HG02763 (cell line): ENCODE results near the gene ECM1.
A peak's percentile ranks its signal among the peaks of the same experiment; 100 is the strongest.

ENCODE experiments used
- ATAC-seq: cut with Tn5 transposase; IDR thresholded peaks from one replicate; pipeline ENCODE4 v1.9.1; 2021; ENCODE audit warnings: mild to moderate bottlenecking, moderate library complexity; ENCODE audit not compliant: unreplicated experiment

ECM1 gene

DNA sequence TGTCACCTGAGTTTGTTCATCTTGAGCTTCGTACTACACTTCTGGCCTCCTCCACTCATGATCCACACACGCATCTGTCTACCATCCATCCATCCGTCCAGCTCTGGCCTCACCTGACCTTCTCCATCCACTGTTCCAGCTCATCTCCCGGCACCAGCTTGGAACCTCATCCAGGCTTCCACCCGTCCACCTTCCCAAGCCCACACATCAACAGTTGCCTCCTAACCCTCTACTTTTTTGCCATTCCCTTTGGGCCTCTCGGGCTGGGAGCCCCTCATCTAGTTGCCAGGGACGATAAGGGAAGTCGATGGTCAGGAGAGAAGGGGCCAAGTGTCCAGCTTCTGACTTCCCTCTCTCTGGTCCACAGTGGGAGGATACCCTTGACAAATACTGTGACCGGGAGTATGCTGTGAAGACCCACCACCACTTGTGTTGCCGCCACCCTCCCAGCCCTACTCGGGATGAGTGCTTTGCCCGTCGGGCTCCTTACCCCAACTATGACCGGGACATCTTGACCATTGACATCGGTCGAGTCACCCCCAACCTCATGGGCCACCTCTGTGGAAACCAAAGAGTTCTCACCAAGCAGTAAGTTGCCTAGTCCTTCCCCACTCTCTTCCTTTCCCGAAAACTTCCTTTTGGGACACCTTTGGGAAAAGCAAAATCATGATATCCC is 4.2 kb downstream of the ECM1 start:
- no peak for ATAC-seq

DNA sequence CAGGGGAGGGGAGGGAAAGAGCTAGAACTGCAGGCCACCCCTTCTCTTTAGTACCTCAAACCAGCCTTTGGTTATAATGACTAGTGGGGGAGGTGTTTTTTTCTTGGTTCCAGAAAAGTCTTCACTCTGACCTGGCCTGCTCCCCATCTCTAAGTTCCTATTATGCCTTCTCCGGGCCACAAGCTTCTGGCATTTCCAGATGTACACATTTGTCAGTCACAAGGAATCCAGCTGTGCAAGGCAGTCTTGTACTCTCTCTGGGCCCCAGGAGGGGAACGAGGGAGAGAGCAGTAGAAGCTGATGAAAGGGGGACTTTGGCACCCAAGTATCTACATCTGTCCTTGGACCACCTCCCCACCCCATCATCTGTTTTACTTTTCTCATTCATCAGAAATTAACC is 4.9 kb downstream of the ECM1 start:
- no peak for ATAC-seq

DNA sequence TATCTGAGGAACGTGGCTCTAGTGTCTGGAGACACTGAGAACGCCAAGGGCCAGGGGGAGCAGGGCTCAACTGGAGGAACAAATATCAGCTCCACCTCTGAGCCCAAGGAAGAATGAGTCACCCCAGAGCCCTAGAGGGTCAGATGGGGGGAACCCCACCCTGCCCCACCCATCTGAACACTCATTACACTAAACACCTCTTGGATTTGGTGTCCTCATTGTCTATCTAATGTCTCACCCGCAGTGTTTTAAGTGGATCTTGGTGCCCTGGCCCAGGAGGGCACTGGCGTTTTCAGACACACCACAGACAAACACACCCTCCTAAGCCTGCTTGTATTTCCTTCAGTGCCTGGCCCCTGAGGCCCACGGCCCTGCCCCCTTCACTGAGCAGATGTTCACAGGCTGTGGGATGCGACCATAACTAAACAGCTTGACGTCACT is 5.5 kb downstream of the ECM1 start:
- no peak for ATAC-seq

DNA sequence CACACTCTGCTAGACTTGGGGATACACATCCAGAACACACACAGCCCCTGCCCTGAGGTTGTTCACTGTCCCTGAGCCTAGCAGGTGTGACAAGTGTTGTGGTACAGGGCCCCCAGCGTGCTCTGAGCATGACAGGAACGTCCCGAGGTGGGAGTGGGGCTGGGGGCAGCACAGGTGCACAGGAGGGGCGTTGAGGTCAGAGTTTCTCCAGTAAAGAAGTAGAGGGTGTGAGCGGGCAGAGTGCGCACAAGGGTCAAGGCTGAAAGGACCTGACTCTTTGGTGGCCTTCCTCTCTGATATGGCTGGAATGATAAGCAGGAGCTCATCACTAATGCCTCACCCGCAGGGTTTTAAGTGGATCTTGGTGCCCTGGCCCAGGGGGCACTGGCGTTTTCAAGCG is 6.4 kb downstream of the ECM1 start:
- no peak for ATAC-seq

DNA sequence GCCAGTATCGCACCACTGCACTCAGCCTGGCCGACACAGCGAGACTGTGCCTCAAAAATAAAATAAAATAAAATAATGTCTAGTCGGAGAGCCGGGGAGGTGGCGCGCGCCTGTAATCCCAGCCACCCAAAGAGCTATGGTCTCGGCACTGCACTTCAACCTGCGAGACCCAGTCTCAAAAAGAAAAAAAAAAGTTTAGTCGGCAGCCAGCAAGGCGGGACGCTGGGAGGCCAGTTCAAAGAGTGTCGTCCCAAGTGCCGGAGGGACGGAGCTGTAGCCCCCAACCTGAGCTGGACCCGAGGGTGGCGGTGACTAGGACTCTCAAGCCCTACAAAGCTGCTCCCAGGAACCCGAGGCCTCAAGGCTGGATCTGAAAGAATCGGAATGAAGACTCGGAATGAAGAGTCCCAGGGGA is 7.0 kb downstream of the ECM1 start:
- ATAC-seq: peak; percentile 7

DNA sequence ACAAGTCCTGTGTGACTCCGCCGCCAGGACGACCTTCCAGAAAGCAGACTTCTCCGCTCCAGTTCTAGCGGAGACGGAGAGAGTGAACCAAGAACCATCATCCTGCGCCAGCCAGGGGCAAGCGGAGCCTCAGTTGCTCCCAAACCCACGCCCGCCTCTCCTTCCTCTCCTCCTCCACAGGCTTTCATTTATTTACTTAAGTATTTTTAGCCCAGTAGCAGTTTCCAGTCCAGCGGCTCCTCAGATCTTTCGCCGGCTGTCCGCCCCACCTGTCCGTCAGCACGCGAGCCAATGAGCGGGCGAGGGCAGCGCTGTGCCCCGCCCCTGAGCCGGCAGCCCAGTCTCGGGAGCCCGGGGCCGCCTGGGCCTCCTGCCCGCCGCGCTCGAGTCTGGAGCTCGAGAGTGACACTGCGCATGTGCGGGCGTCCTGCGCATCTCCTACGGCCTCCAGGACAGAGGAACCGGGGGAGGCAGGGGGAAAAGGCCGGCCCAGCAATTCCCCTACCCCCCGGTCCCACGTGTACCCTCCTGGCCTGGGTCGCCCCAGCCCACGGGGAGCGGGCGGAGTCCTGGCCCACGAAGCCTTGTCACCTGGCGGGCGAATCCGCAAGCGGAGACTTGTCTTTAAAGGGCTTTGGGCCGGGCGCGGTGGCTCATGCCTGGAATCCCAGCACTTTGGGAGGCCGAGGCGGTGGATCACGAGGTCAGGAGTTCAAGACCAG is 7.6 kb downstream of the ECM1 start, which contains the start of gene FALEC:
Gene FALEC, plus strand, starts transcription at position 425 of the 722 bp plus-strand sequence.
- peak; percentile 98 for ATAC-seq

DNA sequence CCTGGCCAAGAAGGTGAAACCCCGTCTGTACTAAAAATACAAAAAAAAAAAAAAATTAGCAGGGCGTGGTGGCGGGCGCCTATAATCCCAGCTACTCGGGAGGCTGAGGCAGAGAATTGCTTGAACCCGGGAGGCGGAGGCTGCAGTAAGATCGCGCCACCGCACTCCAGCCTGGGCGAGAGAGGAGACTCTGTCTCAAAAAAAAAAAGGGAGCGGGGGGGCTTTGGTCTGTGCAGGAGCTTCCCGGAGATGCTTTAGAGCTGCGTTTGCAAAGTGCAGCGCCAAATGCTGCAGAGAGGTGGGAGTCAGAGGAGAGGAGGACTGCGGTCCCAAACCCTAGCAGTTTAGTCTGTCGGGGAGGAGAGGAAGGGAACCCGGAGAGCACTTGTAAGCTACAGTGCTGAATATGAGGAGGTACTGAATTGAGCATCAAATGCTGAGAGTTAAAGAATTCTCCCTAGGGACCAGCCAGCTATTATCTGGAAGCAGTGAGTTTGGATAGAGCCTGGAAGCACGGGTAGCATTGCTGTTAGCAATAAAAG is 8.2 kb downstream of the ECM1 start:
- ATAC-seq: no peak

DNA sequence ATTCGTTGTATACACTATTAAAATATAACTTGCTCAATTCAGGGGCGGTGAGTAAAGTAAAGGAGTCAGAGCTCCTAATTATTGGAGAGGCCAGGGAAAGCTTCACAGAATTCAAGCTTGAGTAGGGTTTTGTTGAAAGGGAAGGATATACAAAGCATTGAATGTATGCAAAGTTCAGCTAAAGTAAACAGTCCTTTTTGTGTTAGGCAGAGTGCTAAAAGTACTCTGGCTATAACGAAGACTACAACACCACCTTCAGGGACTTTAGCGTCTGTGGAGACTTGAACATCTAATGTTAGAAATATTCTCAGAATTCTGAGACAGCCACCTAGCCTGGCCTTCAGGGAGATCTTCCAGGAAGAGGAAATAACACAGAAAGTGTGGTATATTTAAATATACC is 8.7 kb downstream of the ECM1 start:
- no peak for ATAC-seq

DNA sequence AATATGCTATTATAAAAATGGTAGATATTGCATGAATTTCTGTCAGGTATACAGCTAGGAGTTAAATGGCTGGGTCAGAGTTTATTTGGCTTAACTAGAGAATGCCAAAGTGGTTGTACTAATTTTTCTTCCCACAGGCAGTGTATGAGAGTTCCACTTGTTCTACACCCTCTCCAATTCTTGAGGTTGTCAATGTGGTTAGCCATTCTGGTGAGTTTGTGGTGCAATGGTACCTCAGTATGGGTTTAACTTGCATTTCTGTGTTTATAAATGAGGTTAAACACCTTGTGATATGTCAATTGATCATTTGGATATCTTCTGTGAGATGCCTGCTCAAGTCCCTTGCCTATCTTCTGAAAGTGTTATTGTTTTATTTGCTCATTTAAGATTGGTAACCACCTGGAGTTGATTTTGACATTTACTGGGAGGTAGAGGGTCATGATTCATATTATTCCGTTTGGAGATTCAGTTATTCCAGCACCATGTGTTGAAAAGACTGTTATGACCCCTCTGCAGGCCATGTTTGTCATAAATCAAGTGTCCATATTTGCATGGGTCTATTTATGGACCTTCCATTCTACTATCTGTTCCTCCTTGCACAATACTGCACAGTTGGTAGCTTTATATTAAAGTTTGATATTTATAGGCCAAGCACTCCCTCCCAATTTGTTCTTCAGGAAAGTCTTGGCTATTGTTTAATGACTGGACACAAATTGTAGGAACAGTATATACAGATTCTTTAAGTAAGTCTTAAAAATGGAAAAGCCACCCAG is 13.5 kb downstream of the ECM1 start:
- ATAC-seq: no peak

DNA sequence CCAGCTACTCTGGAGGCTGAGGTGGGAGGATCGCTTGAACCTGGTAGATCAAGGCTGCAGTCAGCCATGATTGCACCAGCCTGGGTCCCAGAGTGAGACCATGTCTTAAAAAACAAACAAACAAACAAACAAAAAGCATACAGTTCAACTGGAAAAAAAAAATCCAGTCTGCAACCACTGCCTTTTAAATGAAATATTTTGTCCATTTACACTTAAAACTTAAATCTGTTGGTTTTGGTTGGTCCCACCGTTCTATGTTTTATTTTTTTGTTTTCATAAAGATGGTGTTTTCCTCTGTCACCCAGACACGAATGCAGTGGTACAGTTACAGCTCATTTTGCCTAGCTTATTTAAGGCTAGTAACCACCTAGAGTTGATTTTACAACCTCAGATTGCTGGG is 17.4 kb downstream of the ECM1 start:
- ATAC-seq: no peak

DNA sequence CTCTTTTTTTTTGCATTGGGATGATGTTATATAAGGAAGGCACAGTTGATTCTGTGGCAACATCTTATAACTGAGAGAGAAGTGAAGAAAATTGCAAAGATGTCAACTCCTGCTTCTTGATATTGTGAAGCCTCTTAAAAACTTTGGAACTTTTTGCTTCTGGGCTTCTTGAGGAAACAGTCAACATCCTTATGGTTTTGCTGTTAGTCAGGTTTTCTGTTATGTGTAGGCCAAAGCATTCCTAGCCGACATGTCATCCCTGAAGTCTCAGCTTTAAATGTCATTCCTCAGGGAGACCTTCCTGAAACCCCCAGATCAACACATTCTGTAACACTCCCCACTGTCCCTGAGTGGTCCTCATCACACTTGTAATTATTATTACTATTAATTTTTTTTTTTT is 20.3 kb downstream of the ECM1 start:
- no peak for ATAC-seq

DNA sequence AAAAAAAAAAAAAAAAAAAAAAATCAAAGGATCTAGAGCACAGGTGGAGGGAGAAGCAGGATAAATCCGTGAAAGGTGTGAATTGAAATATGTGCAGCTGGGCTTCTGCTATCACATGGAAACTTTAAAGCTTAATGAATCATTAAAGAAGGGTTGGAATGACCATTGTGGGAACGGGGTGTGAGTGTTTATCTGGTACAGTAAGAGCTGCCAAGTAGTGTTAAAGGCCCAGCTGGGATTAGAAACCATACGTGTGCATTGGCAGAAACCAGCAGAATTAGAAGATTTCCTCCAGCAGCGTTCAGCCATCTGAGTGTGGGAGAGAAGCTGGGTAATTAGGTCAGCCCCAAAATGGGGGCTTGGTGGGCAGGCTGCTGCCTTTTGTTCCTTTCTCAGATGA is 21.1 kb downstream of the ECM1 start:
- ATAC-seq: no peak

DNA sequence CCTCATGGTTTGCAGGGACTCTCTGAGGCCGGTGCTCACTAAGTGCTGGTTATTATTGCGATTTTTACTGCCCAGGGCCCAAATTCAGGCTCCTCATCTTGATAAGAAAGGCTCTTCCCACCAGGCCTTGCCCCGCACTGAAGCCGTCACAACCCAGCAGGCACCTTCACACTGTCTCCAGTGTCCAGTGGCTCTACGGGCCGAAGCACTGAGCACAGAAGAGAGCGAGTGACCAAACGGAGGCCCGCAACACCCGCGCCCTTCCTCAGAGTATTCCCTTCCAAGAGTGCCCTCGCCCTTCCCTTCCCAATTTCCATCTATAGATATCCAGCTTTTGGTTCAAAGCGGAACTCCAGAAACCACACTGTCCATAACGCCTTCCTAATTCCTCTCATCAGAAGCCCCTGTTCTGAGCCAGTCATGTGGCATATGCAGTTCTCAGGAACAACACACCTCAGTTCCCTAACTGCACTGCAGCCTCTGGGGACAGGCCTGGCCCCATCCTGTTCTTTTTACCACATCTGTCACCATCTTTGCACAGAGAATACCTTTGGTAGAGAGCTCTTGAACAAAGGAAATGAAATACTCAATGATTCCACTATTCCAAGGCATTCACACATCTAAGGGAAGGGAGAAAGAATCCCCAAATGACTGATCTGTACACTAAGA is 22.7 kb downstream of the ECM1 start:
- no peak for ATAC-seq

DNA sequence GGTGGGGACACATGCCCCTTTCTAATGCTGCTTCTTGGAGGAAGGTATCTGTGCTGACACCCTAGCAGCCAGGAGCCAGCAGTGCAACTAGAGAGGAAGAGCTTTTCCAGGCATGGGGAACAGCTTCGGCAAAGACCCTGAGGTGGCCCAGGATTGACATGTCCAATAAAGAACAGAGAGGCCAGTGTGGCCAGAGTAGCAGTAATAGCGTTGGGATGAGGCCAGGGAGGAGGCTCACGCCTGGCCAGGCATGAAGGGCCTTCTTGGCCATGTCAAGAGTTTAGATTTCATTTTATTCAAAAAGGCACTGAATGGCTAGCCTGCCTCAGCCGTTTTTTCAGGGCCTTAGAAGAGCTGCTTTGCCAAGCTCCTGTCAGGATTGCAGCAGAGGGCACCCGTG is 25.0 kb downstream of the ECM1 start:
- no peak for ATAC-seq

DNA sequence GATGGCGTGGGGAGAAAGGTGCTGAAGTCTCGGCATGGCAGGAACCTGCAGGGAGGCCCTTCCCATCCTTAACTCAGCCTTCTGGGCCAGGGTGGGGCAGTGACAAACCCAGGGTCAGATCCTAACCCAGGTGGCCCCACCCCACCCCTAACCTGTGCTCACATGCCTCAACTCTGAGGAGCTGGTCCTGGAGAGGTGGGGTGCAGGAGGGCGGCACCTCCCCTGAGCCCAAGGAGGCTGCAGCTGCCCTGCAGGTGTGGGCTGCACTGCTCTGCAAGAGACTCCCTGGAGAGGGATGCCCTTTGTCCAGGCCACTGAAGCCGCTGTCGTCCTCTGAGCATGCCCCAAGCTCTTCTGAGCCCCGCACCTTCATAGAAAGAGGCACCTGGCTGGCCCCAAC is 26.1 kb downstream of the ECM1 start:
- ATAC-seq: no peak

DNA sequence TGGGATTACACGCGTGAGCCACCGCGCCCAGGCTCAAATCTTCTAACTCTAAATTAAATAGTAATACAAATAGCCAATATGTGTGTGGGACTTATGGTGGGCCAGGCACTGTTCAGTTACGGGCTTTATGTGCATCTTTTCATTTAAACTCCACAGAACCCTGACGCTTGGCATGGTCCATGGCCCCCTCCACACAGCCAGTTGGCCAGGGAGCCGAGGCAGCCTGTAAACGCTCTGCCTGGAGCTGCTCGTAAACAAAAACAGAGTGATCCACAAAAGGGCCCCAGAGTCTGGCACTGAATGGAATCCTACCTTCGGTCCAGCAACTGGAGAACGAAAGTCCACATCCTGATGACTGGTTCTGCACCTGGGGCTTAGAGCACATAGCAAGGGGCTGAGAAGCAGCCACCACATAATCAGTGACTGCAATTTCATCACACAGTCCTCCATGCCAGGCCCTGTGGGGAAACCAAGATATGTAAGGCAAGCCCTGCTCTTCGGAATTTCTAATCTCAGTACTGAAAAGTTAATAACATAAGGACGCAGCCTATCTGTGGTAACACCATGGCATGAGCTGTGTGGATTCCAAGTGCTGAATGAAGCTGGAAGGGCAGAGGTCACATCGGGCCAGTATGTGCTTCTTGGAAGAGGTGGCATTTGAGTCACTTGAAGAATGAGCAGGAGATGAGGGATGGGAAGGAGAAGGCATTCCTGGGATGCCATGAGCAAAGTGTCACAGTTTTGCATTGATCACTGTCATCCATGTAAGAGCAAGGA is 27.8 kb downstream of the ECM1 start:
- no peak for ATAC-seq

DNA sequence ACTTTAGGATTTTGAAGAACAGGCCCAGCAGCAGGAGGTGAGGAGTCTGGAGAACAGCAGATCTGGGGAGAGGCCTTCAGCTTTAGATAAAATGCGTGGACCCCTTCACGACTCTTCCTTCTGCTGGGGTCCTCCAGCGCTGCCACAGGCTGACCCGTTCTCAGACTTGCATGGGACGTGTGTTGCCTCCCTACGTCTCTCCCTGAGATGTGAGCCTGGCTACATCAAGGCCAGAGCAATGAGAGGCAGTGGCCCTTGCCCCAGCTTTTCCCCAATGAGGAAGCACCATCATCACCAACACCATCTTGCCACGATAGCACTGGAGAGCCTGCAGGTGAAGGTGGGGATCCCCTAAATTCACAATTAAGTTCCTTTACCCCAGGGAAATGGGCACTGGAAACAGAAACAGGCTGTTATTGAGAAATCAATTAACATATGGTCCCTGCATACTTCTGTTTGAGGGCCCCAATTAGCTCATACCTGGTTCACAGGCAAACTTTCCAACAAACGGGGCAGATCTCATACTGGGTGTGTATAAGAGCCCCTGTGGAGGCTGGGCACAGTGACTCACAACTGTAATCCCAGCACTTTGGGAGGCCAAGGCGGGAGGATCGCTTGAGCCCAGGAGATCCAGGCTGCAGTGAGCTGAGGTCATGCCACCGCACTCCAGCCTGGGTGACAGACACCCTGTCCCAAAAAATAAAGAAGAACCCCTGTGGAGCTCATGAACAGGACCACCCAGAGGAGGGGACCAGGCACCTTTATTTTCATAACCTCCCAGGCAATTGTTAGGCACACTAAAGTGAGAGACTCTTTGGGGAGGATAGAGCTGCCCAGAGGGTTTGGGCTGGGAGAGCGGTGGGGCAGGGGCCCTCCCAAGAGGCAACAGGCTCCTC is 29.2 kb downstream of the ECM1 start:
- no peak for ATAC-seq

DNA sequence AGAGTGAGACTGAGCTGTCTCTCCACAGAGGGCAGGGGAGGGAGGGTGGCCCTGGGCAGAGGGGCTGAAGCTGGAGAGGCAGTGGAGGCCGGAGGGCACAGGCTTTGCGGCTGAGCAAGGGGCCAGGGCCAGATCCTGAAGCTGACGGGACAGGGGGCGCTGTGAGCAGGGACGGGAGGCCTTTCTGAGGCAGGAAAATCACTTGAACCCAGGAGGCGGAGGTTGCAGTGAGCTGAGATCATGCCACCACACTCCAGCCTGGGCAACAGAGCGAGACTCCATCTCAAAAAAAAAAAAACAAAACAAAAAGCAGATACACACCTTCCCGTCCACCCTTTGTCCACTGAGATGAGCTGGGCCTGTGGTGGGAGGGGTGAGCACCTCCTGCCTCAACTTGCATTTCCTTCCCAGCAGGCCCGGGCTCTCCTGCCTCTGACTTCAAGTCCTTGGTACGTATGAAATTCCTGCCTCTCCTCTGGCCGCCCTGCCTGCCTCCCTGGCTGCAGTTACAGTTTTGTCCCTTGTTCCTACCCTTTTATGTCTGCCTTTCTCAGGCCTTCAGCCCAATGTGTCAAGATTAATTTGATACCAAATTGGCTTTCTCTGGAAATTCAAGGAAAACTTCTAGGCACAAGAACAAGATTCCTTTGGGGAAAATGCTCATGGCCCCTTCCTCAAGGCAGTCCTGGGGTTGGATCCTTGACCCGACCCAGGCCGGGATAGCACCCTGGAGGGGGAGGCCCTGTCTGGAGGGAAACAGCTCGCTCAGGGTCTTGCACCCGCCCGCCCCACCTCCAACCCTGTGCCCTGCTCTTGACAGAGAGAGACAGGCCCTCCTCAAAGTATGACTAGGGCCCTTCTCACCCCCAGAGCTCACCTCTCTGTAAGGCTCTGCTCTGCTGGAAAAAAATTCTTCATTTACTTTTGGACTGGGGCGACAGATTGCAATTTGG is 30.1 kb downstream of the ECM1 start:
- no peak for ATAC-seq
